Measurements from ENCODE around the gene RMC1.
"Not testable (repeated sequence)": the region's sequence is repeated elsewhere in the genome, so short reads cannot be mapped to it uniquely, and the experiment has no call there.

RMC1 gene

DNA sequence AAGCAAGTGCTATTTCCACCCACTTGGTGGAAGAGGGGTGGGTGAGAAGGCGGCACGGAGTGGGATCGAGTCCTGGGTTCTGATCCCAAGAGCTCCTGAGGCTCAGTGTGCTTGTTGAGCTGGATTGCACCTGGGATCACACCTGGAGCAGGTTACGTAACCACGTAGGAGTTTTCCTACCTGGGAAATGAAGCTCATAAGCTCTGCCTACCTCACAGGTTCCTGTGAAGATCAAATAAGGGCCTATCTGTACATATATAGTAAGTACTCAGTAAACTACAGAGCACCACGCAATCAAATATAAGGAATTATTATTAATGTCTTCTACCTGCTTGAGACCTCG, 72.0 kb downstream of the RMC1 start:
- H3K4me1 ChIP-seq: peaks cover 0 to 27% (median 9%) of the 10 kb centered on the region in 4 donors
- H3K9me3 ChIP-seq: no peaks in the 10 kb centered on the region
- no peaks in the 10 kb centered on the region for H3K27me3 ChIP-seq
- no peak overlapping the region for H3K4me3 ChIP-seq
- peaks cover 22 to 48% (median 29%) of the 10 kb centered on the region in 3 donors for H3K36me3 ChIP-seq
- DNase-seq: no peak
- TF ChIP-seq, protein P1, sequence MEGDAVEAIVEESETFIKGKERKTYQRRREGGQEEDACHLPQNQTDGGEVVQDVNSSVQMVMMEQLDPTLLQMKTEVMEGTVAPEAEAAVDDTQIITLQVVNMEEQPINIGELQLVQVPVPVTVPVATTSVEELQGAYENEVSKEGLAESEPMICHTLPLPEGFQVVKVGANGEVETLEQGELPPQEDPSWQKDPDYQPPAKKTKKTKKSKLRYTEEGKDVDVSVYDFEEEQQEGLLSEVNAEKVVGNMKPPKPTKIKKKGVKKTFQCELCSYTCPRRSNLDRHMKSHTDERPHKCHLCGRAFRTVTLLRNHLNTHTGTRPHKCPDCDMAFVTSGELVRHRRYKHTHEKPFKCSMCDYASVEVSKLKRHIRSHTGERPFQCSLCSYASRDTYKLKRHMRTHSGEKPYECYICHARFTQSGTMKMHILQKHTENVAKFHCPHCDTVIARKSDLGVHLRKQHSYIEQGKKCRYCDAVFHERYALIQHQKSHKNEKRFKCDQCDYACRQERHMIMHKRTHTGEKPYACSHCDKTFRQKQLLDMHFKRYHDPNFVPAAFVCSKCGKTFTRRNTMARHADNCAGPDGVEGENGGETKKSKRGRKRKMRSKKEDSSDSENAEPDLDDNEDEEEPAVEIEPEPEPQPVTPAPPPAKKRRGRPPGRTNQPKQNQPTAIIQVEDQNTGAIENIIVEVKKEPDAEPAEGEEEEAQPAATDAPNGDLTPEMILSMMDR (IDR thresholded peaks at IDR 0.05): no peak
- H3K27ac ChIP-seq: no peak overlapping the region
- intact Hi-C loops (cut with DNase I; ENCODE audit: low total_unique reads): no loop called here

DNA sequence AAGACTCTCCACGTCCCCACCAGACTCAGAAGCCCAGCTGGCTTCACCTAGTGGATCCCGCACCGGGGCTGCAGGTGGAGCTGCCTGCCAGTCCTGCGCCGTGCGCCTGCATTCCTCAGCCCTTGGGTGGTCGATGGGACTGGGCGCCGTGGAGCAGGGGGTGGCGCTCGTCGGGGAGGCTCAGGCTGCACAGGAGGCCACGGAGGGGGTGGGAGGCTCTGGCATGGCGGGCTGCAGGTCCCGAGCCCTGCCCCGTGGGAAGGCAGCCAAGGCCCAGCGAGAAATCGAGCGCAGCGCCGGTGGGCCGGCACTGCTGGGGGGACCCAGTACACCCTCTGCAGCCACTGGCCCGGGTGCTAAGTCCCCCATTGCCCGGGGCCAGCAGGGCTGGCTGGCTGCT, 74.2 kb downstream of the RMC1 start:
- DNase-seq; H3K9me3 ChIP-seq; H3K27ac ChIP-seq; H3K4me3 ChIP-seq; intact Hi-C loops (cut with DNase I; ENCODE audit: low total_unique reads); H3K27me3 ChIP-seq: not testable (repeated sequence)
- peaks cover 5 to 25% (median 7%) of the 10 kb centered on the region in 3 donors for H3K36me3 ChIP-seq
- H3K4me1 ChIP-seq: peaks cover 0 to 40% (median 12%) of the 10 kb centered on the region in 4 donors

DNA sequence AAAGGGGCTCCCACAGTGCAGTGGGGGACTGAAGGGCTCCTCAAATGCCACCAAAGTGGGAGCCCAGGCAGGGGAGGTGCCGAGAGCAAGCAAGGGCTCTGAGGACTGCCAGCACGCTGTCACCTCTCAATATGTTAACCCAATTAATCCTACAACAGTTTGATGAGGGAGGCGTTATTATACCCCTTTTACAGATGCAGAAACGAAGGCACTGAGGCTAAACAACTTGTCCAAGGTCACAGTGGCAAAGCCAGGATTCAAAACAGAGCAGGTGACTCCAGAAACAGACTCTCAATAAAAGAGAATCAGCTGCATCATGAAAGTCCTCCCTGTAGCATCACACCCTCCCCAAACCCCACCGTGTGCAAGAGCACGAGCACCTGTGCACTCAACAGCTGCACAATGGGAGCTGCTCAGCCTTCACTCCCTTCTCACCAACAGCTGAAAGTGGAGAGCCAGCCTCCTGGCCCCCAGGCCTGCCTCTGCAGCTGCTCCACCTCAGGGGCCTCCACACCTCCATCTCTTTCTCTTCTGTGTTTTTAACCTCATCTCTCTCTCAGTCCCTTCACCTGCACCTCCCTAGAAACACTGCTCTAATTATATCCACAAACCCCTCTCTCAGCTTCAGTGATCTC, 74.9 kb downstream of the RMC1 start:
- intact Hi-C loops (cut with DNase I; ENCODE audit: low total_unique reads): no loop called here
- TF ChIP-seq, protein P1 (IDR thresholded peaks at IDR 0.05): no peak
- no peak for DNase-seq
- Histone ChIP-seq H3K9me3 (no peaks in the 10 kb centered on the region), H3K27me3 (no peaks in the 10 kb centered on the region), H3K36me3 (peaks cover under 1 to 21% (median 5%) of the 10 kb centered on the region in 3 donors), H3K4me1 (peaks cover 0 to 47% (median 15%) of the 10 kb centered on the region in 4 donors), H3K4me3 (no peak overlapping the region), H3K27ac (no peak overlapping the region)

DNA sequence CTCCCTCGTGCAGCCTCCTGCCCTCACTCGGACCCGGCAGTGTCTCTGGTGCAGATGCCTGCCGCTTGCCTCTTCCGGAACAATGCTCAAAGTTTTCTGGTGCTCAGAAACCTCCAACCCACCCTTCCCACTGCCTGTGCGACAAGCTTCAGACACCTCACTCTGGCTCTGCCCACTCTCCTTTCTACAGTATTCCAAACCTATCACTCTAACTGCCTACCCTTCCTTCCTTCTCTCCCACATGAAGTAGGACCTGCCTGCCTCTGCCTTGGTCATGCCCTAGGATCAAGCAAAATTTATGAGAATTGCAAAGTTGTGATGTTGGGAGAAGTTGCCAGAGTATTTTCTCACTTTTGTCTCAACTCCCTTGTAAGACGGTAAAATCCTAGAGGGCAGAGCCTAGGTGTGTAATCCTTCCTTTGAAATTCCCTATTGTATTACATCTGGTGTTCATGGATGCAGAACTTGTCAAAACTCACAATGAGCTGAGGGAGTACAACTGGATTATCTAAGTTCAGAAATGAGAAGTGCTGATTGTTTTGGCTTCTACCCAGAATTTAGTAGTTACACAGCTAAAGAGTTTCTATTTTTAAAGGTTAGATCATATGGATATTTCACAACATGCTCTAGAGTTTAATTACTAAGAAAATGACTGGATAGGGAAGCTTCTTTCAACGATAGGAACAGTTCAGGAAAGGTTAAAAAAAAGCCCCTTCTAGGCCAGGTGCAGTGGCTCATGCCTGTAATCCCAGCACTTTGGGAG, 75.8 kb downstream of the RMC1 start:
- no peak for DNase-seq
- intact Hi-C loops (cut with DNase I; ENCODE audit: low total_unique reads): no loop called here
- Histone ChIP-seq H3K4me1 (peaks cover 0 to 55% (median 19%) of the 10 kb centered on the region in 4 donors), H3K36me3 (peaks cover 0 to 21% (median 5%) of the 10 kb centered on the region in 3 donors), H3K9me3 (no peaks in the 10 kb centered on the region), H3K27me3 (no peaks in the 10 kb centered on the region), H3K27ac (no peak overlapping the region), H3K4me3 (no peak overlapping the region)
- TF ChIP-seq, protein P1 (IDR thresholded peaks at IDR 0.05): no peak

DNA sequence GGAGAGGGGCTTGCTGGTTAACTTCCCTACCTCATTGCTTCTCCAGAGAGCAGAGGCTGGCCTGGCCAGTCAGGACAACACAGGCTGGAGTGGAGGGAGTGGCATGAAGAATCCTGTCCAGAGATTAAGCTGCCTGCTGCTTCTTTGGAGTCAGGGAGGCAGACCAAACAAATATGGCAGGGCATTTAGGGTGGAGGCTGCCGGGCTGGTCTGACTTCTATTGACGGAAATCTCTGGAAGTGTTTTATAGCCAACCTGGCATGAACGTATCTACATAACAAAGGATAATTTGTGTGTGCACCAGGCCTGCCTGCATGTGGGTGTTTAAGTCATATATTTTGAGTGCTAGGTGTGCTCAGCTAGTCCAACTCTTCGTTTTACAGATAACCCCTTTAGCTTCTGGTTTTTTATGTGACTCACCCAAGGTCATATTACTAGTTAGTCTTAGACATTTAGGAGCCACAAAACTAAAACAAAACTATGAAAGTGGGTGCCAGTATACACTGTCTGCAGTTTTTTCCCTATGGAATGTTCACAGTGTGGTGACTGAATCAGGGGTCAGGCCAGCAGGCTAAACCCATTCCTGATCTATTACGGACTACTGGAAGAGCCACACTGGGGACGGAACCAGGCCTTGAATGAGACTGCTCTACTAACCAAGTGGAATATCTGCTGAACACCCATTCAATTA, 77.5 kb downstream of the RMC1 start:
- DNase-seq: no peak
- no peak overlapping the region for H3K4me3 ChIP-seq
- no peaks in the 10 kb centered on the region for H3K27me3 ChIP-seq
- H3K4me1 ChIP-seq: peaks cover 0 to 63% (median 30%) of the 10 kb centered on the region in 4 donors
- H3K9me3 ChIP-seq: no peaks in the 10 kb centered on the region
- TF ChIP-seq, protein P1 (IDR thresholded peaks at IDR 0.05): no peak
- peaks cover 0 to 15% (median 5%) of the 10 kb centered on the region in 3 donors for H3K36me3 ChIP-seq
- H3K27ac ChIP-seq: no peak overlapping the region
- intact Hi-C loops (cut with DNase I; ENCODE audit: low total_unique reads): no loop called here

All from tibial artery (tissue), 4 donors.